Aorta (tissue), 5 donors: Measurements from ENCODE around the gene TNFRSF8. TPM values are rescaled to one million over a fixed set of nuclear protein-coding genes. Genes with fewer than 3 reads are reported as not detected.
A peak's percentile ranks its signal among the peaks of the same experiment; 100 is the strongest.

Source experiments
- ATAC-seq: fragments of 200-7000 bp; cut with Tn5 transposase; one replicate; pipeline ENCODE4 v1.9.1; 2022; ENCODE audit warnings: moderate library complexity; ENCODE audit not compliant: low FRiP score
- DNase-seq, 2 donors: peaks; one replicate each; pipeline ENCODE4 v3.0.0-alpha.2; 2020
- H3K27ac ChIP-seq, 2 donors: one replicate each; pipeline ENCODE4 v1.5.1; 2013; ENCODE audit warnings: low read length in 2 of 2, mild to moderate bottlenecking in 2 of 2, moderate library complexity in 2 of 2, control low read depth in 1 of 2, inconsistent platforms in 1 of 2, low read depth in 1 of 2
- H3K27me3 ChIP-seq, 2 donors: one replicate each; pipeline ENCODE4 v1.6.1; 2013; ENCODE audit warnings: control low read depth in 1 of 2, low read length in 1 of 2, mild to moderate bottlenecking in 1 of 2, moderate library complexity in 1 of 2; ENCODE audit not compliant: insufficient read depth in 2 of 2, control insufficient read depth in 1 of 2
- H3K36me3 ChIP-seq, 2 donors: one replicate each; pipeline ENCODE4 v1.6.1; 2013; ENCODE audit warnings: control low read depth in 1 of 2, low read length in 1 of 2, mild to moderate bottlenecking in 1 of 2; ENCODE audit not compliant: insufficient read depth in 2 of 2, control insufficient read depth in 1 of 2
- H3K4me1 ChIP-seq, 2 donors: one replicate each; pipeline ENCODE4 v1.6.1; 2013; ENCODE audit warnings: low read length in 2 of 2, control low read depth in 1 of 2, mild to moderate bottlenecking in 1 of 2, moderate library complexity in 1 of 2; ENCODE audit not compliant: insufficient read depth in 2 of 2, control insufficient read depth in 1 of 2
- H3K4me3 ChIP-seq, 2 donors: one replicate each; pipeline ENCODE4 v1.5.1; 2013; ENCODE audit warnings: low read length in 2 of 2, control low read depth in 1 of 2, mild to moderate bottlenecking in 1 of 2
- H3K9me3 ChIP-seq: one replicate; pipeline ENCODE4 v1.6.1; 2013; ENCODE audit warnings: mild to moderate bottlenecking, low read length; ENCODE audit not compliant: control insufficient read depth
- WGBS, 2 donors: extraction: QIAGEN DNeasy Blood & Tissue Kit; methylation state at CpG; one replicate each; pipeline ENCODE4 v1.1.7; 2013; 5-methylcytosine and 5-hydroxymethylcytosine counted together
- intact Hi-C, 2 donors: fragments of 100-400 bp; cut with DNase I; formaldehyde crosslinking; loops; one replicate each; pipeline versions ENCODE4 v1.14.2 to v1.15.0; 2022
- polyA plus RNA-seq, 2 donors: library from polyadenylated mRNA; stranded (reverse); fragments of 200-250 nt; gene quantifications; one replicate each; pipeline ENCODE4 v1.2.3, GENCODE V29; 2013
- total RNA-seq, 2 donors: library from RNA; stranded (reverse); fragmentation: NEBNext Ultra II Directional; extraction: Animal tissue kit (Norgen Biotek cat#: 25700); gene quantifications; one replicate each; pipeline ENCODE4 v1.2.1, GENCODE V29; 2021
- donor health status: healthy with polysubstance abuse.
- donor health status: Bipolar disorder and iron deficiency.
- donor health status: DM: no; HTN: no; CAD: no.
- donor health status: DM: no; HTN: no; CAD: no.
- donor health status: DM: yes; HTN: yes; CAD: no.

Gene TNFRSF8
- total and polyA plus RNA-seq, 4 donors: 0.74 to 4.7 (median 1.3) TPM

- intact Hi-C loops: no loop called here
- no peak for ATAC-seq
- no peaks in the 10 kb centered on the region for H3K9me3 ChIP-seq
- H3K36me3 ChIP-seq: no peaks in the 10 kb centered on the region
- no peaks in the 10 kb centered on the region for H3K4me1 ChIP-seq
- no peak overlapping the region for H3K4me3 ChIP-seq
- 86 to 89% methylated on average over 3 of the region's 3 CpGs for WGBS, 2 donors
- no peak for DNase-seq
- H3K27me3 ChIP-seq: no peaks in the 10 kb centered on the region
- H3K27ac ChIP-seq: no peak overlapping the region
These were observed 110.0 kb downstream of the TNFRSF8 start for GRCh38 chr1:12173041-12173509.

- Histone ChIP-seq H3K27me3 (no peaks in the 10 kb centered on the region), H3K4me1 (no peaks in the 10 kb centered on the region), H3K27ac (no peak overlapping the region), H3K36me3 (no peaks in the 10 kb centered on the region), H3K4me3 (no peak overlapping the region), H3K9me3 (no peaks in the 10 kb centered on the region)
- WGBS, 2 donors: 80 to 84% methylated on average over 11 of the region's 11 CpGs
- intact Hi-C loops: no loop called here
- ATAC-seq (peak; percentile 33), DNase-seq (peak in 1 of 2 donors; percentile 88)
These were observed 110.6 kb downstream of the TNFRSF8 start for GRCh38 chr1:12173631-12174121.

GRCh38 chr1:12174924-12175810 is 112.1 kb downstream of the TNFRSF8 start:
- ATAC-seq: no peak
- H3K36me3 ChIP-seq: no peaks in the 10 kb centered on the region
- no peaks in the 10 kb centered on the region for H3K27me3 ChIP-seq
- H3K27ac ChIP-seq: no peak overlapping the region
- intact Hi-C loops: no loop called here
- H3K4me1 ChIP-seq: no peaks in the 10 kb centered on the region
- H3K4me3 ChIP-seq: no peak overlapping the region
- WGBS, 2 donors: 77 to 82% methylated on average over 17 of the region's 17 CpGs
- H3K9me3 ChIP-seq: no peaks in the 10 kb centered on the region
- peak; percentile 76 to 82 for DNase-seq

GRCh38 chr1:12176298-12177118 is 113.4 kb downstream of the TNFRSF8 start:
- no peak overlapping the region for H3K27ac ChIP-seq
- intact Hi-C loops: no loop called here
- no peaks in the 10 kb centered on the region for H3K27me3 ChIP-seq
- H3K4me1 ChIP-seq: no peaks in the 10 kb centered on the region
- H3K4me3 ChIP-seq: no peak overlapping the region
- H3K36me3 ChIP-seq: no peaks in the 10 kb centered on the region
- no peaks in the 10 kb centered on the region for H3K9me3 ChIP-seq
- WGBS, 2 donors: 89 to 96% methylated on average over 6 of the region's 6 CpGs
- ATAC-seq (no peak), DNase-seq (no peak)

GRCh38 chr1:12177156-12177998 is 114.3 kb downstream of the TNFRSF8 start:
- ATAC-seq (no peak), DNase-seq (no peak)
- 74 to 83% methylated on average over 24 of the region's 24 CpGs for WGBS, 2 donors
- no peaks in the 10 kb centered on the region for H3K9me3 ChIP-seq
- H3K36me3 ChIP-seq: no peaks in the 10 kb centered on the region
- no peak overlapping the region for H3K27ac ChIP-seq
- H3K4me3 ChIP-seq: no peak overlapping the region
- H3K27me3 ChIP-seq: no peaks in the 10 kb centered on the region
- no peaks in the 10 kb centered on the region for H3K4me1 ChIP-seq
- intact Hi-C loops: no loop called here

- Histone ChIP-seq H3K4me1 (no peaks in the 10 kb centered on the region), H3K27ac (no peak overlapping the region), H3K27me3 (no peaks in the 10 kb centered on the region), H3K9me3 (no peaks in the 10 kb centered on the region), H3K4me3 (no peak overlapping the region), H3K36me3 (no peaks in the 10 kb centered on the region)
- ATAC-seq: no peak
- DNase-seq: peak; percentile 88 to 92
- intact Hi-C loops: no loop called here
- WGBS, 2 donors: 40 to 41% methylated on average over 14 of the region's 14 CpGs
These were observed 114.9 kb downstream of the TNFRSF8 start for GRCh38 chr1:12177999-12178441.

GRCh38 chr1:12178511-12178910 is 115.4 kb downstream of the TNFRSF8 start:
- DNase-seq (no peak), ATAC-seq (no peak)
- H3K36me3 ChIP-seq: no peaks in the 10 kb centered on the region
- no peaks in the 10 kb centered on the region for H3K27me3 ChIP-seq
- H3K9me3 ChIP-seq: no peaks in the 10 kb centered on the region
- H3K4me1 ChIP-seq: no peaks in the 10 kb centered on the region
- H3K4me3 ChIP-seq: no peak overlapping the region
- no peak overlapping the region for H3K27ac ChIP-seq
- 60% methylated on average over 11 of the region's 11 CpGs for WGBS, 2 donors
- intact Hi-C loops: no loop called here

GRCh38 chr1:12179111-12179519 is 116.0 kb downstream of the TNFRSF8 start:
- no peaks in the 10 kb centered on the region for H3K36me3 ChIP-seq
- peak in 1 of 2 donors; percentile 72 for DNase-seq
- H3K27me3 ChIP-seq: no peaks in the 10 kb centered on the region
- 34 to 40% methylated on average over 17 of the region's 17 CpGs for WGBS, 2 donors
- no peaks in the 10 kb centered on the region for H3K9me3 ChIP-seq
- no peak overlapping the region for H3K27ac ChIP-seq
- no peak overlapping the region for H3K4me3 ChIP-seq
- intact Hi-C loops: no loop called here
- ATAC-seq: peak; percentile 31
- H3K4me1 ChIP-seq: no peaks in the 10 kb centered on the region
